K562 treated with DMSO at 1 percent for 24 hours (cell line): ENCODE data around the gene ELP1. TPM values are rescaled to one million over a fixed set of nuclear protein-coding genes. Genes with fewer than 3 reads are reported as not detected.

Experiments used
- total RNA-seq: library from RNA; unstranded; fragments of 300-600 nt; gene quantifications from 2 replicates; pipeline ENCODE4 v1.2.3, GENCODE V29; 2022; ENCODE audit warnings: low read depth; ENCODE audit not compliant: insufficient read depth

The ELP1 gene
- 18.2 and 24.1 TPM in 2 replicates for total RNA-seq

DNA sequence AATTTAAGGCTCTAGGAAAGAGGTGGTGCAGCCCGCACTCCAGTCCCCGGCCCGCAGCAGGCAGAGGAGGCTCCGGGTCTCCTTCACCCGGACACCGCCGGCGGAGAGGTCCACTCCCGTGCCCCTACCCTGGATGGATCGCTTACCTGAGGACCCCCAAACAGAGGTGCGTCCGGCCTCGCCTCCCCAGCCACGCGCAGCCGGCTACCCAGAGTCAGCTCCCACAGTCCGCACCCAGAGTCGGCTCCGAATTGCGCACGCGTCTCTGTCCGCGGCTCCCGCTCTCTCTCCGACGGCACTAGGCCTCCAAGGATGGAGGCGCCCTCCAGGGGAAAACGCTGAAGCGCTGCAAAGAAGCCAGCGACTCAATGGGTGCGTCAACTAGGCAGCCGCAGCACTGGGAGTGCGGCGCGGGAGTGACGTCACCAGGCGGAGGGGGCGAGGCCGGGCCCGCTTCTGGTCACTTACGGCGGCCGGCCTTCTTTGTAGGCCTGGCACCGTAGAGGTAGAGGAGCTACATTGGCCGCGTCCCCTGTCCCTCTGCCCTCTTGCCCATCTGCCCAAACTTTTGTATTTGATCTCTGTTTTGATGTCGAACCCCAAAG is at the start of gene ELP1:
TSS of gene ELP1 (minus strand) at position 407 of the 605 bp plus-strand sequence. CDS start 2,978 bp downstream, outside the sequence.

GRCh38 chr9:108934323-108934893 is 484 bp upstream of the ELP1 start, which contains the start of gene ABITRAM:
Gene ABITRAM (plus strand): TSS chr9:108934400. CDS start chr9:108934487, 87 bp downstream.

GRCh38 chr9:108861997-108862396 is 71.9 kb downstream of the ELP1 start, which contains the start of gene ACTL7A:
Gene ACTL7A (plus strand): TSS chr9:108862266. CDS start chr9:108862323, 57 bp downstream.

GRCh38 chr9:108855888-108856287 is 78.0 kb downstream of the ELP1 start, which contains the start of gene ACTL7B:
Gene ACTL7B (minus strand): TSS chr9:108855986. CDS start chr9:108855930, 56 bp downstream.

Other genes starting within 250 kb of the ELP1 start
- gene ACTL7B, start 78.1 kb downstream of the ELP1 start, total RNA-seq, result not detected in 2 replicates
- gene ACTL7A, start 71.9 kb downstream of the ELP1 start, total RNA-seq, result not detected in 2 replicates
- 9.9 and 10.4 TPM in 2 replicates for gene ABITRAM, start 276 bp upstream of the ELP1 start, total RNA-seq
- gene CTNNAL1, start 79.4 kb upstream of the ELP1 start, total RNA-seq, result 29.3 and 29.8 TPM in 2 replicates
- gene TMEM245, start 185.8 kb upstream of the ELP1 start, total RNA-seq, result 18.4 and 22.9 TPM in 2 replicates
- gene FRRS1L, start 233.1 kb upstream of the ELP1 start, total RNA-seq, result not detected in 2 replicates